PC-3 (cell line): ENCODE results near the gene TPO. TPM values are rescaled to one million over a fixed set of nuclear protein-coding genes. Genes with fewer than 3 reads are reported as not detected.

Experiments
- ATAC-seq: fragments of 200-7000 bp; cut with Tn5 transposase; 2 replicates; pipeline ENCODE4 v1.9.1; 2020; ENCODE audit warnings: mild to moderate bottlenecking, moderate library complexity
- BruUV-seq: library from RNA; stranded (reverse); fragments of 400-500 nt; replicated peaks from 2 replicates; lab custom pipeline; 2021; lab: Mats Ljungman, UMichigan
- CTCF ChIA-PET: fragments of 300-600 bp; sonication (Branson Sonifier 250); formaldehyde crosslinking; loops from one replicate; lab custom pipeline; 2022; ENCODE audit warnings: antibody characterized with exemption; lab: Charles Lee
- POLR2A ChIA-PET: fragments of 300-600 bp; sonication (Branson Sonifier 250); formaldehyde crosslinking; loops from one replicate; lab custom pipeline; 2022; ENCODE audit warnings: antibody characterized with exemption; ENCODE audit not compliant: unreplicated experiment; lab: Charles Lee
- DNase-seq: peaks from one replicate; pipeline ENCODE4 v3.0.0-alpha.2; 2015
- H2AFZ ChIP-seq: fragments of 300-600 bp; sonication (generic); 2 replicates; pipeline ENCODE4 v1.6.0; 2016; ENCODE audit warnings: antibody characterized with exemption, low read length
- H3F3A ChIP-seq: fragments of 300-600 bp; sonication (generic); one replicate; pipeline ENCODE4 v1.6.0; 2017; ENCODE audit warnings: antibody characterized with exemption, low read length, control low read depth, mild to moderate bottlenecking; ENCODE audit not compliant: unreplicated experiment
- H3K27ac ChIP-seq: fragments of 300-600 bp; sonication (generic); 2 replicates; pipeline ENCODE4 v1.5.1; 2016; ENCODE audit warnings: mild to moderate bottlenecking, low read length
- H3K27me3 ChIP-seq: fragments of 300-600 bp; sonication (generic); 2 replicates; pipeline ENCODE4 v1.6.1; 2016; ENCODE audit warnings: low read length, mixed read lengths
- H3K36me3 ChIP-seq: fragments of 300-600 bp; sonication (generic); 2 replicates; pipeline ENCODE4 v1.6.1; 2016; ENCODE audit warnings: low read depth, mixed run types, low read length, mixed read lengths
- H3K4me1 ChIP-seq: fragments of 300-600 bp; sonication (generic); 2 replicates; pipeline ENCODE4 v1.5.1; 2016; ENCODE audit warnings: low read length; ENCODE audit not compliant: insufficient read depth
- H3K4me2 ChIP-seq: fragments of 300-600 bp; sonication (generic); 2 replicates; pipeline ENCODE4 v1.6.0; 2016; ENCODE audit warnings: low read length
- H3K4me3 ChIP-seq: fragments of 300-600 bp; sonication (generic); 2 replicates; pipeline ENCODE4 v1.5.1; 2016; ENCODE audit warnings: mild to moderate bottlenecking, low read length, mixed read lengths
- H3K79me2 ChIP-seq: fragments of 300-600 bp; sonication (generic); 2 replicates; pipeline ENCODE4 v1.6.1; 2017; ENCODE audit warnings: low read length, mixed read lengths
- H3K9ac ChIP-seq: fragments of 300-600 bp; sonication (generic); 2 replicates; pipeline ENCODE4 v1.6.0; 2016; ENCODE audit warnings: mild to moderate bottlenecking, low read length
- H3K9me2 ChIP-seq: fragments of 300-600 bp; sonication (generic); replicated peaks from 2 replicates; pipeline ENCODE4 v1.6.1; 2016; ENCODE audit warnings: mixed run types, low read length, mixed read lengths
- H3K9me3 ChIP-seq: fragments of 300-600 bp; sonication (generic); 2 replicates; pipeline ENCODE4 v1.6.1; 2016; ENCODE audit warnings: low read length, mixed read lengths
- H4K20me1 ChIP-seq: fragments of 300-600 bp; sonication (generic); 2 replicates; pipeline ENCODE4 v1.6.1; 2016; ENCODE audit warnings: low read length, mixed read lengths
- EZH2 ChIP-seq: fragments of 300-600 bp; sonication (generic); IDR thresholded peaks from one replicate; pipeline ENCODE4 v1.6.1; 2017; ENCODE audit warnings: antibody characterized with exemption, mild to moderate bottlenecking, low read length; ENCODE audit not compliant: unreplicated experiment
- EZH2phosphoT487 ChIP-seq: fragments of 300-600 bp; sonication (generic); IDR thresholded peaks from 2 replicates; pipeline ENCODE4 v1.6.1; 2018; ENCODE audit warnings: mild to moderate bottlenecking, antibody characterized with exemption, low read length, borderline replicate concordance
- intact Hi-C: fragments of 100-400 bp; cut with micrococcal nuclease; formaldehyde crosslinking; loops from 2 replicates; pipeline ENCODE4 v1.9.0; 2023
- total RNA-seq: library from RNA; depleted of rRNA; stranded (reverse); fragments of >200 nt; gene quantifications from 2 replicates; pipeline ENCODE4 v1.2.3, GENCODE V29; 2014
- TF ChIP-seq, protein P1 (sequence below): fragments of 300-600 bp; sonication (generic); conservative IDR thresholded peaks from 2 replicates; pipeline ENCODE4 v1.5.1; 2017; ENCODE audit warnings: antibody characterized with exemption, low read depth, mild to moderate bottlenecking, low read length

The TPO gene
- total RNA-seq, 1 experiment from 2014 or later: not detected

DNA sequence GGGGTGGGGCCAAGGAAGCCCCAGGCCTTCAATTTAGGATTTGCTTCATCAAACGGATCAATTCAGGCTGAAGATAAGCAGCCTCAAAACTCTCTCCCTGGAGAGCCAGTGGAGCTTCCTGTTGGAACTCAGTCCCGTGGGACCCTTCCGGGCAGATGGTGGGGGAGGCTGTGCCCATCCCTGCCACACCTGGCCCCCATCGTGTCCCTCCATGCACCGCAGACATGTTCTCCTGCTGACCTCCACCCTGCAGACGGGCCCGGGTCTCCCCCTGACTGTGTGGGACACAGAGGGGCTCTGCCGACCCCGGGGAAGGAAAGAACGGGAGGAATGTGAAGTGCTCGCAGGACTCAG is 144.2 kb downstream of the TPO start:
- Histone ChIP-seq H4K20me1 (no peaks in the 10 kb centered on the region), H2AFZ (no peak overlapping the region), H3K4me2 (no peak overlapping the region), H3K36me3 (no peaks in the 10 kb centered on the region), H3K4me3 (no peak overlapping the region), H3K9me3 (no peaks in the 10 kb centered on the region), H3F3A (no peaks in the 10 kb centered on the region), H3K9me2 (no peaks in the 10 kb centered on the region), H3K27ac (no peak overlapping the region), H3K9ac (no peak overlapping the region), H3K4me1 (peaks cover 16% of the 10 kb centered on the region), H3K79me2 (no peaks in the 10 kb centered on the region), H3K27me3 (no peaks in the 10 kb centered on the region)
- POLR2A ChIA-PET: no interaction called here
- CTCF ChIA-PET: no interaction called here
- BruUV-seq: no TSS peak
- no peak for DNase-seq
- intact Hi-C loops: no loop called here
- ATAC-seq: no peak
- TF ChIP-seq EZH2 (no peak), EZH2phosphoT487 (no peak)
- TF ChIP-seq, protein P1, sequence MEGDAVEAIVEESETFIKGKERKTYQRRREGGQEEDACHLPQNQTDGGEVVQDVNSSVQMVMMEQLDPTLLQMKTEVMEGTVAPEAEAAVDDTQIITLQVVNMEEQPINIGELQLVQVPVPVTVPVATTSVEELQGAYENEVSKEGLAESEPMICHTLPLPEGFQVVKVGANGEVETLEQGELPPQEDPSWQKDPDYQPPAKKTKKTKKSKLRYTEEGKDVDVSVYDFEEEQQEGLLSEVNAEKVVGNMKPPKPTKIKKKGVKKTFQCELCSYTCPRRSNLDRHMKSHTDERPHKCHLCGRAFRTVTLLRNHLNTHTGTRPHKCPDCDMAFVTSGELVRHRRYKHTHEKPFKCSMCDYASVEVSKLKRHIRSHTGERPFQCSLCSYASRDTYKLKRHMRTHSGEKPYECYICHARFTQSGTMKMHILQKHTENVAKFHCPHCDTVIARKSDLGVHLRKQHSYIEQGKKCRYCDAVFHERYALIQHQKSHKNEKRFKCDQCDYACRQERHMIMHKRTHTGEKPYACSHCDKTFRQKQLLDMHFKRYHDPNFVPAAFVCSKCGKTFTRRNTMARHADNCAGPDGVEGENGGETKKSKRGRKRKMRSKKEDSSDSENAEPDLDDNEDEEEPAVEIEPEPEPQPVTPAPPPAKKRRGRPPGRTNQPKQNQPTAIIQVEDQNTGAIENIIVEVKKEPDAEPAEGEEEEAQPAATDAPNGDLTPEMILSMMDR: no peak

DNA sequence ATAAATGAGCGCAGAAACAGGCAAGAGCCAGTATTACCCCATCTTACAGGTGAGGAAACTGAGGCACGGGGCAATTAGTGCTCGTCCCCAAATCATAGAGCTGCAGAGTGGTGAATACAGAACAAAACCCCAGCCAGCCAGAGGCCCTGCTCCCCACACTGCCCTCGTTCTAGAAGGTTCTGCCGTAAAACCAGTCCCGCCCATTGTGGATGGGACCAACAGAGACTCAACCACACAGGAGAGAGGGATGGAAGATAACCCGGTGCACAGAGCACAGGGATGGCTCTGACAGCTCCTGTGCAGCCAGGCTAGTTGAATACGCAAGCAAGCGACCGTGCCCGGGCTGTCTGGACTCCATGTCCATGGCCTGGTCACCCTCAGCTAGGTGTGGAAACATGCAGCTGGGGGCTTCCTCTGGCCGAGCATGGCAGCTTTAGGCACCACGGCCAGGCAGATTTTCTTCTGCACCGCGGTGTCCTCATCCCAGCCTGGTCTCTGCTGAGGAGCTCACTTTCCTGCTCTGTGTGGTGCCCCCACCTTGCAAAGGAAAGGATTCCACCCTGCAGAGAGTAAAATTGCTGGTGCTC is 146.4 kb downstream of the TPO start:
- intact Hi-C loops: no loop called here
- no peaks in the 10 kb centered on the region for H3F3A ChIP-seq
- no TSS peak for BruUV-seq
- peaks cover 5% of the 10 kb centered on the region; the same call in 1 of the 2 replicates for H3K4me1 ChIP-seq
- H3K4me2 ChIP-seq: no peak overlapping the region
- POLR2A ChIA-PET: no interaction called here
- H2AFZ ChIP-seq: no peak overlapping the region
- ATAC-seq: no peak
- CTCF ChIA-PET: no interaction called here
- no peak overlapping the region for H3K9ac ChIP-seq
- no peaks in the 10 kb centered on the region for H3K9me3 ChIP-seq
- H3K79me2 ChIP-seq: no peaks in the 10 kb centered on the region
- no peak for DNase-seq
- no peaks in the 10 kb centered on the region for H3K36me3 ChIP-seq
- H3K27me3 ChIP-seq: no peaks in the 10 kb centered on the region
- H3K4me3 ChIP-seq: no peak overlapping the region
- TF ChIP-seq EZH2phosphoT487 (no peak), EZH2 (no peak)
- TF ChIP-seq, protein P1: no peak
- H3K27ac ChIP-seq: no peak overlapping the region
- no peaks in the 10 kb centered on the region for H3K9me2 ChIP-seq
- H4K20me1 ChIP-seq: no peaks in the 10 kb centered on the region

DNA sequence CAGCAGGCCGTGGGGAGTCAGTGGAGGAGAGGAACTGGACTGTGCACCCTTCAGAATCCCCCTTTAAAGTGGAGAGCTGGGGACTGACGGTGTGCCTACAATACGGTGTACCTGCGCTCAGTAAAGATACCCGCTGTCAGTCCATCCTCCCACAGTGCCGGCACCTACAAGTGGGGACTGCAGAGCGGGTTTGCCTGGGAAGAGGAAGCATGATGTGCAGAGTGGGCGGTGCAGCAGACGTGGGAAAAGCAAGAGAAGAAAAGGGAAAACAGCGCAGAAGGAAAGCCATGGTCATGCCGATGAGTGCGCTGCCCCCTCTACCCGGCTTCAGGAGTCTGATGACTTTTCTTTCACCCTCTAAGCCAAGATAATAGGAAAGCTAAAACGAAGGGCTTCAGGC is 148.0 kb downstream of the TPO start:
- H2AFZ ChIP-seq: no peak overlapping the region
- intact Hi-C loops: no loop called here
- H3K4me1 ChIP-seq: peaks cover 5% of the 10 kb centered on the region; the same call in 1 of the 2 replicates
- H3K27ac ChIP-seq: no peak overlapping the region
- ChIA-PET CTCF (no interaction called here), POLR2A (no interaction called here)
- H3K9me3 ChIP-seq: no peaks in the 10 kb centered on the region
- H3K4me3 ChIP-seq: no peak overlapping the region
- no peaks in the 10 kb centered on the region for H3K79me2 ChIP-seq
- H3K9me2 ChIP-seq: no peaks in the 10 kb centered on the region
- no peaks in the 10 kb centered on the region for H3F3A ChIP-seq
- no peak overlapping the region for H3K9ac ChIP-seq
- H4K20me1 ChIP-seq: no peaks in the 10 kb centered on the region
- H3K36me3 ChIP-seq: no peaks in the 10 kb centered on the region
- no peaks in the 10 kb centered on the region for H3K27me3 ChIP-seq
- no peak overlapping the region for H3K4me2 ChIP-seq
- DNase-seq: no peak
- no peak for TF ChIP-seq EZH2
- TF ChIP-seq, protein P1: no peak
- no peak for TF ChIP-seq EZH2phosphoT487
- no TSS peak for BruUV-seq
- no peak for ATAC-seq
